Measurements from ENCODE around the gene ITGB6.

DNA sequence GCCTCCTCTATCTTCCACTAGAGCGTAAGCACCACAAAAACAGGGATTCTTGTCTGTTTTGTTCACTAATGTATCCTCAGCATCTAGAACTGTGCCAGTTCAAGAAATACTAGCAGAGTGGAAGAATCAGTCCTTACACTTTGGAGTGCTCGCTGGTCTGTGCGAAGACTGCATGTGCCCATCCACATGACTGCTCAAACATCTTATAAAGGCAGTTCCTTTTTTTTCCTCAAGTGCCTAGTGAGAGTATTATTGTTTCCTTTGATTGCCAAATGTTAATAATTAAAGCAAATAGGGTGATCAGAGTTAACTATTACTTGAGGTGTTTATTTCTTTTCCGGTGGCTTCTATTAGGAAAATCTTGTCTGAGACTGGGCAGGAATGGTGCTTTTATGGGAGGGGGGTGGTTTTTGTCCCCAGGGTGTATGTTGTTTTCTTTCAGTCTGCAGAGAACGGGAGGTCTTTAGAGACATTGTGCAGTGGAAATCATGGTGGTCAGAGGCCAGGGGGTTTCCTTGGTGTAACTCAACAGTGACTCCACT lies 45.6 kb upstream of the ITGB6 start:
- TF ChIP-seq, protein P1, sequence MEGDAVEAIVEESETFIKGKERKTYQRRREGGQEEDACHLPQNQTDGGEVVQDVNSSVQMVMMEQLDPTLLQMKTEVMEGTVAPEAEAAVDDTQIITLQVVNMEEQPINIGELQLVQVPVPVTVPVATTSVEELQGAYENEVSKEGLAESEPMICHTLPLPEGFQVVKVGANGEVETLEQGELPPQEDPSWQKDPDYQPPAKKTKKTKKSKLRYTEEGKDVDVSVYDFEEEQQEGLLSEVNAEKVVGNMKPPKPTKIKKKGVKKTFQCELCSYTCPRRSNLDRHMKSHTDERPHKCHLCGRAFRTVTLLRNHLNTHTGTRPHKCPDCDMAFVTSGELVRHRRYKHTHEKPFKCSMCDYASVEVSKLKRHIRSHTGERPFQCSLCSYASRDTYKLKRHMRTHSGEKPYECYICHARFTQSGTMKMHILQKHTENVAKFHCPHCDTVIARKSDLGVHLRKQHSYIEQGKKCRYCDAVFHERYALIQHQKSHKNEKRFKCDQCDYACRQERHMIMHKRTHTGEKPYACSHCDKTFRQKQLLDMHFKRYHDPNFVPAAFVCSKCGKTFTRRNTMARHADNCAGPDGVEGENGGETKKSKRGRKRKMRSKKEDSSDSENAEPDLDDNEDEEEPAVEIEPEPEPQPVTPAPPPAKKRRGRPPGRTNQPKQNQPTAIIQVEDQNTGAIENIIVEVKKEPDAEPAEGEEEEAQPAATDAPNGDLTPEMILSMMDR (conservative IDR thresholded peaks at IDR 0.05) = no peak
- no peak for TF ChIP-seq ZFX (IDR thresholded peaks at IDR 0.05)

Measured in C4-2B (cell line).